Colonic mucosa (tissue), 4 donors: ENCODE results near the gene CACNA2D2. TPM values are rescaled to one million over a fixed set of nuclear protein-coding genes. Genes with fewer than 3 reads are reported as not detected.

Experiments
- DNase-seq: peaks from one replicate; pipeline ENCODE4 v3.0.0-alpha.2; 2020
- H3K27ac ChIP-seq: fragments of 200-600 bp; one replicate; pipeline ENCODE4 v1.8.0; 2021
- H3K27me3 ChIP-seq: fragments of 200-600 bp; one replicate; pipeline ENCODE4 v1.8.0; 2021
- H3K36me3 ChIP-seq: fragments of 200-600 bp; one replicate; pipeline ENCODE4 v1.8.0; 2021
- H3K4me1 ChIP-seq: fragments of 200-600 bp; one replicate; pipeline ENCODE4 v1.8.0; 2021; ENCODE audit warnings: mild to moderate bottlenecking
- H3K4me3 ChIP-seq: fragments of 200-600 bp; one replicate; pipeline ENCODE4 v1.8.0; 2021
- H3K9ac ChIP-seq, 2 donors: one replicate each; pipeline ENCODE4 v1.7.0; 2013; ENCODE audit warnings: control low read depth in 2 of 2, low read depth in 2 of 2, low read length in 2 of 2
- H3K9me3 ChIP-seq: fragments of 200-600 bp; one replicate; pipeline ENCODE4 v1.8.0; 2021
- CTCF ChIP-seq: fragments of 200-600 bp; IDR thresholded peaks from one replicate; pipeline ENCODE4 v1.8.0; 2022; ENCODE audit warnings: antibody characterized with exemption, mild to moderate bottlenecking
- intact Hi-C: fragments of 100-400 bp; cut with DNase I; formaldehyde crosslinking; loops from one replicate; pipeline ENCODE4 v1.14.1; 2022
- total RNA-seq, 2 donors: library from RNA; stranded (reverse); fragmentation: NEBNext Ultra II Directional in 1 of 2; extraction: Animal tissue kit (Norgen Biotek cat#: 25700) in 1 of 2; gene quantifications; one replicate each; pipeline ENCODE4 v1.2.1, GENCODE V29; 2021
- donor health status: healthy.
- donor health status: DM: no; HTN: no; CAD: no.
- donor health status: DM: no; HTN: no; CAD: no.

CACNA2D2 gene
- total RNA-seq, 2 donors from 2014 or later: 2.4 to 3.3 TPM

- Histone ChIP-seq H3K9me3 (no peaks in the 10 kb centered on the region), H3K4me1 (no peaks in the 10 kb centered on the region), H3K9ac (no peak overlapping the region), H3K27me3 (no peaks in the 10 kb centered on the region), H3K36me3 (no peaks in the 10 kb centered on the region), H3K27ac (no peak overlapping the region), H3K4me3 (no peak overlapping the region)
- DNase-seq: no peak
- intact Hi-C loops: no loop called here
- TF ChIP-seq CTCF: no peak
Measured at GRCh38 chr3:50493086-50493485, 10.3 kb downstream of the CACNA2D2 start.

GRCh38 chr3:50491023-50491422 lies 12.4 kb downstream of the CACNA2D2 start:
- H3K4me3 ChIP-seq: no peak overlapping the region
- no peak for DNase-seq
- no peaks in the 10 kb centered on the region for H3K36me3 ChIP-seq
- no peak overlapping the region for H3K9ac ChIP-seq
- H3K9me3 ChIP-seq: no peaks in the 10 kb centered on the region
- no peaks in the 10 kb centered on the region for H3K4me1 ChIP-seq
- no peaks in the 10 kb centered on the region for H3K27me3 ChIP-seq
- H3K27ac ChIP-seq: no peak overlapping the region
- intact Hi-C loops: no loop called here
- TF ChIP-seq CTCF: no peak

DNA sequence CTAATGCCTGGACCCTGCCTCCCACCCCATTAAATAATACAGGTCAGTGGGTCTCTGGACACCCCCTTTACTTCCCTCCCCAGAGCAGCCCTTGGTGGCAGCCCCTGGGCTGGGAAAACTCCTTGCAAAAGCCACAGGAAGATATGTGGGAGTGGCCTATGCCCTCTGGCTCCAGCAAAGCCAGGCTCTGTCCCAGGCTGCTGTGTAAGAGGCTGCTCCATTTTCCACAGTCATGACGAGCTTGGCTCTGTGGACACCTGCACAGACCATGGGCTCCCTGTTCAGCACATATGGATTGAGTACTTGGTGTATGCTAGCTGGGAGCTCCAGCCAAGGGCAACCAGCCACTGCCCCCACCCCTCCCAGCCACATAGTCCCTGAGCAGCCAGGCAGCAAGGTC lies 13.0 kb downstream of the CACNA2D2 start:
- H3K36me3 ChIP-seq: no peaks in the 10 kb centered on the region
- no peak overlapping the region for H3K9ac ChIP-seq
- no peaks in the 10 kb centered on the region for H3K27me3 ChIP-seq
- H3K4me3 ChIP-seq: no peak overlapping the region
- no peak overlapping the region for H3K27ac ChIP-seq
- no peaks in the 10 kb centered on the region for H3K4me1 ChIP-seq
- no peaks in the 10 kb centered on the region for H3K9me3 ChIP-seq
- intact Hi-C loops: no loop called here
- no peak for TF ChIP-seq CTCF
- DNase-seq: no peak

GRCh38 chr3:50487181-50487580 lies 16.3 kb downstream of the CACNA2D2 start:
- Histone ChIP-seq H3K4me1 (no peaks in the 10 kb centered on the region), H3K9me3 (no peaks in the 10 kb centered on the region), H3K9ac (no peak overlapping the region), H3K4me3 (no peak overlapping the region), H3K27ac (no peak overlapping the region), H3K27me3 (no peaks in the 10 kb centered on the region), H3K36me3 (no peaks in the 10 kb centered on the region)
- intact Hi-C loops: no loop called here
- TF ChIP-seq CTCF: no peak
- DNase-seq: no peak

DNA sequence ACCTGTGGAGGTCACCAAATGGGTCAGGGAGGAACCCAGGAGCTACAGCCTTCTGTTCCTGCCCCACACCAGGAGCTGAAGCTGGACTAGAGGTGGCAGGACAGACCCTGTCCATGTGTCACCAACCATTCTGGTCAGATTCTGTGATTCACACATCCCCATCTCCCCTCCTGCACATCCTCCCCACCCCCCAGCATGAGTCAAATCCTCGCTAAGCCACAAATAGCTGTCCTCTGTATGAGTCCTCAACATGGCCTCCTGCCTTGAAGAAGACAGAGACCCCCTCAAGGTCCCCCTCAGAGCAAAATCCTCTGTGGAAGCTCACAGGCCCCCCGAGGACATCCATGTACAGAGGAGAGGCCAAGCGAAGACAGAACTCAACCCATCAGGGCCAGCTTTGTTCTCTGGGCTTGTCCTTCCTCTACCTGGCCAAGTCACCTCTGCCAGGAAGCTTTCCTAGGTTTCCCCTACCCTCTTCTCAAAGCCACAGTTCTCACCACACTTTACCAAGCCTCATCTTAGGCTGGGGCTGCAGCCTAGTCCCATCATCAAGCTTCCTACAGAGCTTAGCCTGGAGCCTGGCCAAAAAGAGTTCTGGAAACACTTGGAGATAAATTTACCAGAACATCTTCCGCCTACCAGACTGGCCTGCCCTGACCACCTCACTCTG lies 17.1 kb downstream of the CACNA2D2 start:
- Histone ChIP-seq H3K27ac (no peak overlapping the region), H3K36me3 (no peaks in the 10 kb centered on the region), H3K4me1 (no peaks in the 10 kb centered on the region), H3K9ac (no peak overlapping the region), H3K27me3 (no peaks in the 10 kb centered on the region), H3K4me3 (no peak overlapping the region), H3K9me3 (no peaks in the 10 kb centered on the region)
- TF ChIP-seq CTCF: no peak
- DNase-seq: no peak
- intact Hi-C loops: no loop called here
